Thyroid gland (tissue), 4 donors: Measurements from ENCODE around the gene TTC17. TPM values are rescaled to one million over a fixed set of nuclear protein-coding genes. Genes with fewer than 3 reads are reported as not detected.
A peak's percentile ranks its signal among the peaks of the same experiment; 100 is the strongest.

Experiments
- DNase-seq, 2 donors: peaks; one replicate each; pipeline ENCODE4 v3.0.0-alpha.2; 2019
- H3K27ac ChIP-seq, 3 donors: fragments of 200-600 bp; sonication (generic); 1 replicate in 2 of 3; 2 replicates in 1 of 3; pipeline ENCODE4 v1.5.1; 2016 to 2019; ENCODE audit warnings: mild to moderate bottlenecking in 1 of 3, moderate library complexity in 1 of 3
- H3K27me3 ChIP-seq: fragments of 200-600 bp; sonication (generic); one replicate; pipeline ENCODE4 v1.5.1; 2019
- H3K36me3 ChIP-seq, 2 donors: fragments of 200-600 bp; sonication (generic); one replicate each; pipeline ENCODE4 v1.5.1; 2016 to 2019
- H3K4me1 ChIP-seq, 2 donors: fragments of 200-600 bp; sonication (generic); one replicate each; pipeline ENCODE4 v1.5.1; 2017 to 2019
- H3K4me3 ChIP-seq, 3 donors: fragments of 200-600 bp; sonication (generic); replicated peaks in 1 of 3; 1 replicate in 2 of 3; 2 replicates in 1 of 3; pipeline ENCODE4 v1.5.1; 2016; ENCODE audit warnings: mild to moderate bottlenecking in 1 of 3
- H3K9me3 ChIP-seq: fragments of 200-600 bp; sonication (generic); one replicate; pipeline ENCODE4 v1.5.1; 2017
- POLR2A ChIP-seq, 2 donors: fragments of 450-650 bp; IDR thresholded peaks; one replicate each; pipeline ENCODE4 v1.6.1; 2017; ENCODE audit warnings: antibody characterized with exemption in 2 of 2, mild to moderate bottlenecking in 2 of 2, moderate library complexity in 1 of 2
- WGBS, 2 donors: methylation state at CpG; one replicate each; pipeline ENCODE4 v1.1.5; 2017; 5-methylcytosine and 5-hydroxymethylcytosine counted together
- intact Hi-C: fragments of 100-400 bp; cut with DNase I; formaldehyde crosslinking; loops from one replicate; pipeline ENCODE4 v1.15.1; 2023
- total RNA-seq, 4 donors: library from RNA; depleted of rRNA; stranded (reverse); fragments of >200 nt; gene quantifications; one replicate each; pipeline ENCODE4 v1.2.3, GENCODE V29; 2016
- TF ChIP-seq, protein P1 (sequence below), 6 experiments: fragments of 200-600 bp in 3 of 6; fragments of 450-650 bp in 3 of 6; sonication (generic) in 3 of 6; IDR thresholded peaks; one replicate each; pipeline ENCODE4 v1.5.1; 2016 to 2019; ENCODE audit warnings: antibody characterized with exemption in 6 of 6, mild to moderate bottlenecking in 2 of 6, inconsistent platforms in 1 of 6, moderate library complexity in 1 of 6

The TTC17 gene
- total RNA-seq, 4 donors from 2014 or later, result 143 to 258 (median 192) TPM

GRCh38 chr11:43381802-43382201 is 23.1 kb downstream of the TTC17 start:
- intact Hi-C loops, result no loop called here
- no peak overlapping the region for H3K4me3 ChIP-seq
- peak overlapping the region in 2 of 3 donors; percentile 75 to 82 for H3K27ac ChIP-seq
- DNase-seq, result no peak
- H3K36me3 ChIP-seq, result no peaks in the 10 kb centered on the region
- H3K9me3 ChIP-seq, result no peaks in the 10 kb centered on the region
- peaks cover 13 to 24% of the 10 kb centered on the region in 2 donors for H3K4me1 ChIP-seq
- WGBS, 2 donors, result 39 to 58% methylated on average over 2 of the region's 2 CpGs
- no peak for TF ChIP-seq POLR2A (IDR thresholded peaks at IDR 0.05)
- TF ChIP-seq, protein P1, sequence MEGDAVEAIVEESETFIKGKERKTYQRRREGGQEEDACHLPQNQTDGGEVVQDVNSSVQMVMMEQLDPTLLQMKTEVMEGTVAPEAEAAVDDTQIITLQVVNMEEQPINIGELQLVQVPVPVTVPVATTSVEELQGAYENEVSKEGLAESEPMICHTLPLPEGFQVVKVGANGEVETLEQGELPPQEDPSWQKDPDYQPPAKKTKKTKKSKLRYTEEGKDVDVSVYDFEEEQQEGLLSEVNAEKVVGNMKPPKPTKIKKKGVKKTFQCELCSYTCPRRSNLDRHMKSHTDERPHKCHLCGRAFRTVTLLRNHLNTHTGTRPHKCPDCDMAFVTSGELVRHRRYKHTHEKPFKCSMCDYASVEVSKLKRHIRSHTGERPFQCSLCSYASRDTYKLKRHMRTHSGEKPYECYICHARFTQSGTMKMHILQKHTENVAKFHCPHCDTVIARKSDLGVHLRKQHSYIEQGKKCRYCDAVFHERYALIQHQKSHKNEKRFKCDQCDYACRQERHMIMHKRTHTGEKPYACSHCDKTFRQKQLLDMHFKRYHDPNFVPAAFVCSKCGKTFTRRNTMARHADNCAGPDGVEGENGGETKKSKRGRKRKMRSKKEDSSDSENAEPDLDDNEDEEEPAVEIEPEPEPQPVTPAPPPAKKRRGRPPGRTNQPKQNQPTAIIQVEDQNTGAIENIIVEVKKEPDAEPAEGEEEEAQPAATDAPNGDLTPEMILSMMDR (IDR thresholded peaks at IDR 0.05), result no peak
- H3K27me3 ChIP-seq, result no peaks in the 10 kb centered on the region

DNA sequence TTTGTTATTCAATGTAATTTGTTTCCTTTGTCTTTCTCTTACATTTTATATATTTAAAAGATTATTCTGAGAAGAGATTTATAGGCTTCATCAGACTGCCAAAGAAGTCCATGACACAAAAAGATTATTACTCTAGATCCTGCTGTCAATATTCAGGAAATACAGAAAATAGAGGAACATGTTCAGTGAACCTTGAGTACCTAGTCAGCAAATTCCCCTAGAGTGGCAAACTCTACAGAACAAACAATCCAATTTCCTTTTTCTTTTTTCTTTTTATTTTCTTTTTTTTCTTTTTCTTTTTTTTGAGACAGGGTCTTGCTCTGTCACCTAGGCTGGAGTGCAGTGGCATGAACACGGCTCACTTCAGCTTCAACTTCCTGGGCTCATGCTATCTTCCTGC is 23.9 kb downstream of the TTC17 start:
- intact Hi-C loops, result no loop called here
- no peaks in the 10 kb centered on the region for H3K9me3 ChIP-seq
- no peaks in the 10 kb centered on the region for H3K36me3 ChIP-seq
- 35 to 38% methylated on average over 1 of the region's 1 CpG for WGBS, 2 donors
- DNase-seq, result peak in 1 of 2 donors; percentile 21
- H3K27ac ChIP-seq, result peak overlapping the region; percentile 75 to 82 (median 76)
- no peaks in the 10 kb centered on the region for H3K27me3 ChIP-seq
- peaks cover 13 to 24% of the 10 kb centered on the region in 2 donors for H3K4me1 ChIP-seq
- H3K4me3 ChIP-seq, result no peak overlapping the region
- TF ChIP-seq, protein P1 (IDR thresholded peaks at IDR 0.05), result no peak
- no peak for TF ChIP-seq POLR2A (IDR thresholded peaks at IDR 0.05)

DNA sequence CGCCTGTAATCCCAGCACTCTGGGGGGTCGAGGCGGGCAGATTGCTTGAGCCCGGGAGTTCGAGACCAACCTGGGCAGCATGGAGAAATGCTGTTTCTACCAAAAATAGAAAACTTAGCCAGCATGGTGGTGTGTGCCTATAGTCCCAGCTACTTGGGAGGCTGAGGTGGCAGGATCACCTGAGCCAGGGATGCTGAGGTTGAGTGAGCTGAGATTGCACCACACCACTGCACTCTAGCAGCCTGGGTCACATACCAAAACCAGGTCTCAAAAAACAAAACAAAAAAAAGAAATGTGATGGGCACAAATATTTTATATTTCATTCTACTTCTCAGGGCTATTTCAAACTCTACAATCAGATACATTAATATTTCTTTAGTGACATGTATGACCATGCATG is 25.7 kb downstream of the TTC17 start:
- 93 to 96% methylated on average over 5 of the region's 5 CpGs for WGBS, 2 donors
- Histone ChIP-seq H3K4me1 (peaks cover 13 to 24% of the 10 kb centered on the region in 2 donors), H3K27ac (peak overlapping the region in 1 of 3 donors; percentile 82), H3K9me3 (no peaks in the 10 kb centered on the region), H3K36me3 (peaks cover 0 to under 1% of the 10 kb centered on the region in 2 donors), H3K27me3 (no peaks in the 10 kb centered on the region), H3K4me3 (no peak overlapping the region)
- DNase-seq, result peak; percentile 35 to 65
- no peak for TF ChIP-seq POLR2A (IDR thresholded peaks at IDR 0.05)
- TF ChIP-seq, protein P1 (IDR thresholded peaks at IDR 0.05), result no peak
- intact Hi-C loops, result no loop called here

GRCh38 chr11:43392713-43393112 is 34.0 kb downstream of the TTC17 start:
- no peak overlapping the region for H3K27ac ChIP-seq
- H3K4me3 ChIP-seq, result no peak overlapping the region
- H3K4me1 ChIP-seq, result peaks cover 4 to 19% of the 10 kb centered on the region in 2 donors
- intact Hi-C loops, result no loop called here
- no peak for TF ChIP-seq POLR2A (IDR thresholded peaks at IDR 0.05)
- TF ChIP-seq, protein P1 (IDR thresholded peaks at IDR 0.05), result no peak
- H3K9me3 ChIP-seq, result no peaks in the 10 kb centered on the region
- peaks cover 14 to 22% of the 10 kb centered on the region in 2 donors for H3K36me3 ChIP-seq
- DNase-seq, result no peak
- H3K27me3 ChIP-seq, result no peaks in the 10 kb centered on the region
- 79 to 84% methylated on average over 5 of the region's 5 CpGs for WGBS, 2 donors

DNA sequence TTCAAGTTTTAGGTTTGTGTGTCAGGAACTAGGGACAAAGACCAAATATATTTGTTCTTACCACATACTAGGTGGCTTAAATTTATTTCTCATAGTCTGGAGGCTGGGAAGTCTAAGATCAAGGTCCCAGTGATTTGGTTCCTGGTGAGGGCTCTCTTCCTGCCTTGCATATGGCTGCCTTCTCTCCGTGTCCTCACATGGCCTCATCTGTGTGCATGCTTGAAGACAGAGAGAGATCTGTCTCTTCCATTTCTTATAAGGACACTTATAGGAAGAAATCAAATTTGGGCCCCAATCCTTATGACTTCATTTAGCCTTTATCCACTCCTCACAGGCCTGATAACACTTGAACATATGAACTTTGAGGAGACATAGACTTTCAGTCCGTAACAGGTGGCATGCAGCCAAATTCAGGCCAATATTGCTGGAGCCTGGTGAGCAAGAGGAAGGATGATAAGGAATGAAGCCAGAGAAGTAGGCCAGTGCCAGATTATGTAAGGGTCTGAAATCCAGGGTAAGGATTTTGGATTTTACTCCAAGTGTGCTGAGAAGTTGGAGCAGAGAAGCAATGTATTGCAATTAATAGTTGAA is 35.1 kb downstream of the TTC17 start:
- intact Hi-C loops, result no loop called here
- WGBS, 2 donors, result 65 to 66% methylated on average over 2 of the region's 2 CpGs

More for the DNA sequence above, 35.1 kb downstream of the TTC17 start:
- TF ChIP-seq, protein P1 (IDR thresholded peaks at IDR 0.05), result no peak
- TF ChIP-seq POLR2A (IDR thresholded peaks at IDR 0.05), result no peak
- peak; percentile 48 to 50 for DNase-seq
- H3K4me3 ChIP-seq, result no peak overlapping the region
- H3K27ac ChIP-seq, result no peak overlapping the region
- peaks cover 14 to 25% of the 10 kb centered on the region in 2 donors for H3K36me3 ChIP-seq
- no peaks in the 10 kb centered on the region for H3K27me3 ChIP-seq
- H3K9me3 ChIP-seq, result no peaks in the 10 kb centered on the region
- H3K4me1 ChIP-seq, result peaks cover 4 to 19% of the 10 kb centered on the region in 2 donors
